Inflammatory macrophage treated with lipopolysaccharide for 4 hours (primary cell): Measurements from ENCODE around the gene HDAC6.
A peak's percentile ranks its signal among the peaks of the same experiment; 100 is the strongest.

Experiments
- DNase-seq: peaks from one replicate; pipeline ENCODE4 v3.0.0-alpha.2; 2020

The HDAC6 gene

GRCh38 chrX:48801280-48802088 lies at the start of gene HDAC6:
Gene HDAC6, plus strand, starts transcription at chrX:48802067. Its CDS starts 626 bp downstream, at chrX:48802693.
- DNase-seq: peak; percentile 98

GRCh38 chrX:48752498-48752897 lies 49.4 kb upstream of the HDAC6 start:
- DNase-seq: peak; percentile 33

- DNase-seq: no peak
Measured at GRCh38 chrX:48753708-48754228, 48.1 kb upstream of the HDAC6 start.

GRCh38 chrX:48754238-48754637 lies 47.6 kb upstream of the HDAC6 start:
- DNase-seq: no peak

- no peak for DNase-seq
Measured at GRCh38 chrX:48761674-48762471, 40.0 kb upstream of the HDAC6 start, which contains the start of gene GLOD5. Gene GLOD5, plus strand, starts transcription at chrX:48761747. Its CDS starts 44 bp downstream, at chrX:48761791.

- DNase-seq: no peak
Measured at GRCh38 chrX:48769230-48769629, 32.6 kb upstream of the HDAC6 start.

- no peak for DNase-seq
Measured at GRCh38 chrX:48770296-48770695, 31.6 kb upstream of the HDAC6 start.

GRCh38 chrX:48772602-48773001 lies 29.3 kb upstream of the HDAC6 start:
- no peak for DNase-seq

GRCh38 chrX:48776818-48777439 lies 24.9 kb upstream of the HDAC6 start:
- DNase-seq: no peak

GRCh38 chrX:48779399-48779798 lies 22.5 kb upstream of the HDAC6 start:
- no peak for DNase-seq

GRCh38 chrX:48781705-48782104 lies 20.2 kb upstream of the HDAC6 start:
- DNase-seq: no peak

GRCh38 chrX:48782216-48782615 lies 19.7 kb upstream of the HDAC6 start:
- DNase-seq: no peak

- DNase-seq: no peak
Measured at GRCh38 chrX:48782795-48783194, 19.1 kb upstream of the HDAC6 start.

- no peak for DNase-seq
Measured at GRCh38 chrX:48784726-48785125, 17.1 kb upstream of the HDAC6 start.

GRCh38 chrX:48785186-48785539 lies 16.7 kb upstream of the HDAC6 start:
- no peak for DNase-seq

- DNase-seq: no peak
Measured at GRCh38 chrX:48785540-48786214, 16.2 kb upstream of the HDAC6 start.

- no peak for DNase-seq
Measured at GRCh38 chrX:48786341-48786800, 15.5 kb upstream of the HDAC6 start, which contains the start of gene GATA1. Gene GATA1, plus strand, starts transcription at chrX:48786590. Its CDS starts 4,520 bp downstream, at chrX:48791110.

GRCh38 chrX:48786825-48787504 lies 14.9 kb upstream of the HDAC6 start:
- DNase-seq: no peak

- DNase-seq: no peak
Measured at GRCh38 chrX:48787505-48788443, 14.1 kb upstream of the HDAC6 start.

GRCh38 chrX:48789366-48790220 lies 12.3 kb upstream of the HDAC6 start:
- no peak for DNase-seq
